NCI-H2171 (cell line): ENCODE results near the gene MBD4.
"Not testable (repeated sequence)": the region's sequence is repeated elsewhere in the genome, so short reads cannot be mapped to it uniquely, and the experiment has no call there.

Source experiments
- DNase-seq: peaks from one replicate; lab custom pipeline; 2025; lab: John Stamatoyannopoulos, UW

The MBD4 gene

GRCh38 chr3:129409541-129409940 is 30.2 kb downstream of the MBD4 start:
- no peak for DNase-seq

DNA sequence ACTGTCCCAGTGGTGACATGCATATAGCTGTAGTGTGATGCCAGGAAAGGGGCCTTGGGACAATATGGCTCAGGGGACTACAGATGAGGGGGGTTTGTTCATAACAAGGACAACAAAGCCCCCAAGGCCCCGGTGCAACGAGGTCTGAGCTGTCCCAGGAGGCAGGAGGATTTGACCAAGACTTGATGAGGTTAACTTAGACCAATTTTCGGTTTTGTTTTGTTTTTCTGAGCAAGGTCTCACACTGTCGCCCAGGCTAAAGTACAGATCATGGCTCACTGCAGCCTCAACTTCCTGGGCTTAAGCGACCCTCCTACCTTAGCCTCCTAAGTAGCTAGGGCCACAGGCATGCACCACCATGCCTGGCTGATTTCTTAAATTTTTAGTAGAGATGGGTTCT is 35.1 kb downstream of the MBD4 start:
- DNase-seq: no peak

GRCh38 chr3:129404130-129404529 is 35.6 kb downstream of the MBD4 start:
- DNase-seq: no peak

DNA sequence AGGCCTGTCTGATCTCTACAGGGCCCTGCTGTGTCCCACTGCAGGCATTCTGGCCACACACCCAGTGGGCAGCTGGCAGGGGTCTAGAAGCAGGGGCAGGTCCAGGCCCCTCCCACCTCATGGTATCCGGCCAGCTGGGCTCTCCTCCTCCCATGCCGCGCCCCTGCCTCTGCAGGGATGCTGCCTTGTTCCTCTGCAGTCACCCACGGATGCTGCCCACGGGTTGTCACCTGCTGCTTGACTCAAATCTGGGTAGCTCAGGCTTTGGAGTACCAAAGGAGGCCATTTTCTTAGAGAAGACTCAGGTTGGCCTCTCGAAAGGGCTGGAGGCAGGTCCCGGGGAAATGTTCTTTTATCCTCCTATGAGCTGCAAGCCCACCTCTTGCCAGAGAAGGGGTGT is 36.3 kb downstream of the MBD4 start:
- no peak for DNase-seq

GRCh38 chr3:129402616-129403015 is 37.1 kb downstream of the MBD4 start:
- no peak for DNase-seq

GRCh38 chr3:129402210-129402609 is 37.5 kb downstream of the MBD4 start:
- no peak for DNase-seq

DNA sequence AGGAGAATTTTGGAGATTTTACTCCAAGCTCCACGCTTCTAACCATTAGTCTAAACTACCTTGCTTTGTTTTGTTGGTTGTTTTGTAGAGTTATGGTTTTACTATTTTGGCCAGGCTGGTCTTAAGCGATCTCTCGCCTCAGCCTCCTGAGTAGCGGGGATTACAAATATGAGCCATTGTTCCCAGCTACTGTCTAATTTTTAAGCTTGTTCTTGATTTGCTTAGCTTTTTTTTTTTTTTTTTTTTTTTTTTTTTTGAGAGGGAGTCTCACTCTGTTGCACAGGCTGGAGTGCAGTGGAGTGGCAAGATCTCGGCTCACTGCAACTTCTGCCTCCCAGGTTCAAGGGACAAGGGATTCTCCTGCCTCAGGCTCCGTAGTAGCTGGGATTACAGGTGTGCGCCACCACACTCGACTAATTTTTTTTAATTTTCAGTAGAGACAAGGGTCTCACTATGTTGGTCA is 39.8 kb downstream of the MBD4 start:
- no peak for DNase-seq

DNA sequence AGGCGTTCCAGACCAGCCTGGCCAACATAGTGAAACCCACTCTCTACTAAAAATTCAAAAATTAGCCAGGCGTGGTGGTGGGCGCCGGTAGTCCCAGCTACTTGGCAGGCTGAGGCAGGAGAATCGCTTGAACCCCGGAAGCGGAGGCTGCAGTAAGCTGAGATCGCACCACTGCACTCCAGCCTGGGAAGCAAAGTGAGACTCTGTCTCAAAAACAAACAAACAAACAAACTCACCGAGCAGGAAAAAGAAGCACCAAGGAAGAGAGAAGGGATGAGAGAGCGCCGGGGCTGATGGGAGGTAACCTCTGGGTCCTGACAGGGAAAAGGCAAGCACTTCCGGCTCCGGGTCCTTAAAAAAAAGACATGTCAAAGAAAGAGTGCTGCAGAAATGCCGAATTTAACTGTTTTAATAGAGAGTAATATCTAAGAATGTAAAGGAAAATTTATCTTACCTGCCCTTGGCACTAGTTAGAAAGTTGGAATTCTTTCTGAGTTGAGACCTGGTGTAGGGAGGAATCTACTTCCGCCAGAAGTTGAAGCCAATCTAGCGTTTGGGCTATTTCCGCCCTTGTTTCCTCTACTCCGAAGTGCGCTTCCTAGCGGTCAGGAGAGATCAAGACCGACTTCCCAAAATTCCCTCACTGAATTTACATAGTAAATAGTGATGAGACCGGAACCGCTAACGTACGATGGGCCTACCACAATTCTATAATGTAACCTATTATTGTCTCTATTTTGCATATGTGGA is 40.4 kb downstream of the MBD4 start:
- DNase-seq: peak; percentile 97

- no peak for DNase-seq
These were observed 41.0 kb downstream of the MBD4 start for GRCh38 chr3:129398803-129399144.

GRCh38 chr3:129393760-129394564 is 45.8 kb downstream of the MBD4 start:
- not testable (repeated sequence) for DNase-seq

DNA sequence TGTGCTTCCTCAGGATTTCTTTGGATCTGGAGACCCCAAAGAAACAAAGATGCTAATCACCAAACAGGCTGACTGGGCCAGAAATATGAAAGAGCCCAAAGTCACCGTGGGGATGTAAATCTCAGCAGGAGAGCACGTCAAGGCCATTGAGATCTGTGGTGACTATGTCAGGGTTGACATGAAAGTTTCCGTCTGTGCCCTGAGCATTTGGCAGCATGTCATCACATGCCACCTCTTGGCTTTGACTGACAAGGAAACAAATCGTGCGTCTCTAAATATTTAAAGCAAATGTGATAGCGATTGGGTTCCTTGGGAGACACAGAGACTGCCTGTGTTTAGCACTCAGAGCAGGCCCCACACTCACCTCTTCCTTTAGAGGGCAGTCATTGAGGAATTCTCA is 46.5 kb downstream of the MBD4 start:
- no peak for DNase-seq

DNA sequence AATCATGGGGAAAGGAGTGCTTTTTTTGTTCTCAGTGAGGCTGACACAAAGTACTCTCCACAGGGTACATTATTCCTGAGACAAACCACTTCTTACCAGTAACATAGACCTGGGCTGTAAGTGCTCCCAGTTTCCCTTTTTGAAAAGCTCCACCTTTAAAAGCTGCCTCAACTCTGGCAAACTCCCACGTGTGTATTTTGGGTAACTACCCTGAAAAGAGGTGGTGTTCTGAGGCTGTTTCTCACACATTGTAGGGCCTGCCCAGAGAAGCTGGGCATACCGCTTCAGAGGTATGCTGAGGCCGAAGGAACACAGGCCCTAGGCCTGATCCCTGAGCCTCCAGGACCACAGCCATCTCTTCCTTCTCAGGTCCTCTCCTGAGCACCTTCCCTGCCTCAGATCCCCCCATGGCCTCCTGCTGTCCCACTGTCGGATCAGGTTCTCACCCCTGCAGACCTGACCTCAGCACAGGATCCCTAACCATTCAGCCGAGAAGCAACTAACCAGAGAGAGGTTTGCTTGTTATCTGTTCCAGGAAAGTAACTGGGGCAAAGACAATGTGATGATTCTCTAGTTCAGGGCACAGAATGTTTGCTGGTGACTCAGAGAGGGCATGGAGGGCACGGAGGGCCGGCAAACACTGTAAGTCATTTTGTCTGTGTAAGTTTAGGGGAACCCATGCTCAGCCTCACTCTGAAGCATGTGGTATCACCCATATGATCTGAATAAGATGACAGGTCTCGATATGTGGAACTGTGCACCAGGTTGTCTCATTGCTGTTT is 47.5 kb downstream of the MBD4 start:
- not testable (repeated sequence) for DNase-seq

DNA sequence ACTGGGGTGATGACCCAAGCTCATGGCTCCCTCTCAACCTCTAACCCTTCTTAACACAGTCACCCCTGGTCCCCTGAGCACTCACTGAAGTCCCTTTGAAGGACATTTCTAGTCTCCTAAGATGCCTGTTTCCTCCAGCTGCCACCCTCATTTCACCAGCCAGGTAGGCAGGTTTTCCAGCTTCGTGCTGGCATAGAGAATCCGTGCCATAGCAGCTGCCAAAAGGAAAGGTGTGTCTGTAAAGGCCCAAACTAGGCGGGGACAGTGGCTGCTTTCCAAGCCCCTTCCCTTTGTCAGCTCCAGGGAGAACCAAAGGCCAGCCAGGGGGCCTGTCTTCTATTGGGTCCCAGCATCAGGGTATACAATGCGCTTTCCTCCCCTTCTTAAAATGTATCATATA is 48.2 kb downstream of the MBD4 start:
- DNase-seq: not testable (repeated sequence)

DNA sequence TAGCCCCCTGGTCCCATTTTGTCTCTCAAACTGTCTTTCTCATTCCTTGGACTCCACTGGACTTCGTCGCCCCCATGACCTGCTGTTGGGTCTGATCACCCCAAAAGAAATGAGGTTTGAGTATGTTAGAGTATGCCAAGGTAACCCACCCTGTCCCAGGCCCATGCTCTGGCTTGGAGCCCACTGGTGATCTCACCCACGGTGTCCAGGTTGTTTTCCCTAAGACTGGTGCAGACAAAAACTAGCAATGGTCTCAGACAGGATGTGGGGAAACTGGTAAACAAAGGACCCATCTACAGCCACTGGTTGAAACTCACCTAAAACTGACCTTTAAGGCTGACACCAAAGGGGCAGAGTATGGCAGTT is 50.2 kb downstream of the MBD4 start:
- no peak for DNase-seq

DNA sequence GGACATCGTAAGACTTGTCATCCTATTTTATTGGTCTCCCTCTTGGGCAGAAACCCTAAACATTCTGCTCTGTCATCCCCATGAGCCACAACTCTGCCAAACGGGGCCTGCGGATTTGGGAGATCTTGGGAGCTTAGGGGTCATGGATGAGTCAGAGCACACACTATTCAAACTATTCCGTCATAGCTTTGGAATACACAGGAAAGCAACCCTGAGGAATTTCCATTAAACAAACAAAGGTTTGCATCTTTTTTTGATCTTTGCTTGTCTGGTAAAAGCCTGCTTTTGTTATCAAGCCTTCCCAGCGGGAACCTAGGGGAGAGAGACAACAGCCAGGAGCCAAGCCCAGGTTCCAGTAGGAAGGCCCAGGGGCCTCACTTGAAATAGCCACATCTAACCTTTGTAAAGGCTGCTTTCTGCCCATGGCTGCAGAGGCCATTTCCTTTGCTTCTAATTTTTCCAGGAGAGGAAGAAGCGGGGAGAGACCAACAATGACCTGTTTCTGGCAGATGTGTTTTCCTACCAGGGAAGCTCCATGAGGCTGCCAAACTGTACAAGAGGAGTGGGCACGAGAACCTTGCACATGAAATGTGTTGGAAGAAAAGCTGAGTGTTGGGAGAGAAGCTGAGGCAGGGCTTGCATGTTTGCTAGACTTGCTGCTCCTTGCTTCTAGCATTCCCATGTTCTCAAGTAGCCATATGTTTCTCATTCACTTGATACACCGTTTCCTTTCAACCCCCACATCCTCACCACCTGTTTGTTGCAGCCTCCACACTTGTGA is 50.8 kb downstream of the MBD4 start:
- not testable (repeated sequence) for DNase-seq

DNA sequence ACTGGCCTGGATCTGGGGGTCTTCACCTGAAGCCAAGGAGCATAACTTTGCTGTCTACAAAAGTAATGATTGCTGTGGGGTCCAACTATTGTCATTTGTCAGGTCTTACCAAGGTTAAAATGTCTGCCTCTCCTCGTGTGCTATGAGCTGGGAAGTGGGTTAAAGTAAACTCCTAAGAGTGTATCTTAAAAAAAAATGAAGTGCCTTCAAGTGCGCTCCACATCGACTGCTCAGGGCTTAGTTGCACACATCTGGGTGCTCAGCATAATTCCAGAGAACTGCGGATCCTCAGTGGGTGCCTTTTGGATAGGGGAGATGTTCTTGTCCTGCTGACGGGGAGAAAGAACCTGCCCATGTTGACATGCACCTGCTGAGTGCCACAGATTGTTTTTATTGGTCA is 52.3 kb downstream of the MBD4 start:
- DNase-seq: no peak

- no peak for DNase-seq
These were observed 52.8 kb downstream of the MBD4 start for GRCh38 chr3:129386984-129387383.

- not testable (repeated sequence) for DNase-seq
These were observed 54.2 kb downstream of the MBD4 start for GRCh38 chr3:129385507-129385906.

GRCh38 chr3:129384594-129385323 is 55.0 kb downstream of the MBD4 start:
- peak; percentile 50 for DNase-seq

- not testable (repeated sequence) for DNase-seq
These were observed 55.6 kb downstream of the MBD4 start for GRCh38 chr3:129384103-129384502.

DNA sequence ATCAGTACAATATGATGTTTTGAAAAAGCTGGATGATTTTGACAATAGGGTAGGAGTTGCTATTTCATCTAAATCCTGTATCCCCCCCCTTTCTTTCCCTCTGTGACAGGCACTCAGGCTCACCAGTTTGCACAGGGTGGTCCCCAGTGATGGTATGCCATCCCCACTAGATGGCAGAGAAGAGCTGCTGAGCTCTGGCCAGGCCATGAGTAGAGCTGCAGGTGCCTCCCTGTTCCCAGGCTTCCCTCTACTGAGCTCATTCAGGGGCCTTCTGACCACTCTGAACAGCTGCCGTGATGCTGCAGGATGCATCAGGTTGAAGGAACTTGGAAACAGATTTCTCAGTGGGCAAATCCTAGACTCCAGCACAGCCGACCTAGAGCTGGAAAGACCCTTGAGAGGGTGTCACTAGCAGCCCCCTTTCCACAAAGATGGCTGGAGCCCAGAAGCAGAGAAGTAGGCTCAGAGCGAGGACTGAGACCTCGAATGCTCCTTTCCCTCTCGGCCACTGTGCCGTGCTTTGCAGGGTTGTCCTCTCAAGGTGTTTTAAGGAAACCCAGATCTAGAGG is 56.4 kb downstream of the MBD4 start:
- DNase-seq: peak; percentile 61
